Measurements from ENCODE around the gene SLC15A4. TPM values are rescaled to one million over a fixed set of nuclear protein-coding genes. Genes with fewer than 3 reads are reported as not detected.
"Not testable (repeated sequence)": the region's sequence is repeated elsewhere in the genome, so short reads cannot be mapped to it uniquely, and the experiment has no call there.

The SLC15A4 gene
- total and polyA plus RNA-seq, 5 donors from 2014 or later: 1.7 to 12.4 (median 3.1) TPM

- no peaks in the 10 kb centered on the region for H3K27me3 Mint-ChIP-seq
- Histone ChIP-seq H3K36me3 (ENCODE audit: control insufficient read depth, insufficient read depth, low read length) (peaks cover 35% of the 10 kb centered on the region), H3K4me3 (ENCODE audit: low read depth, low read length) (no peak overlapping the region), H3K9me3 (ENCODE audit: control insufficient read depth in 2 of 2, low read length in 2 of 2) (no peaks in the 10 kb centered on the region), H3K4me1 (ENCODE audit: control insufficient read depth, insufficient read depth, low read length, poor library complexity, severe bottlenecking) (peaks cover 10% of the 10 kb centered on the region), H3K27me3 (ENCODE audit: control insufficient read depth, insufficient read depth, low read length) (no peaks in the 10 kb centered on the region), H3K27ac (ENCODE audit: insufficient read depth, low read length, poor library complexity, severe bottlenecking) (no peak overlapping the region)
- no peak overlapping the region for H3K4me3 Mint-ChIP-seq
- H3K9me3 Mint-ChIP-seq: peaks cover 0 to 2% (median 0%) of the 10 kb centered on the region in 7 donors
- peaks cover 45% of the 10 kb centered on the region for H3K36me3 Mint-ChIP-seq
- no peak for ATAC-seq (ENCODE audit: low read depth in 2 of 2)
- H3K4me1 Mint-ChIP-seq: peaks cover 13 to 38% (median 28%) of the 10 kb centered on the region in 4 donors
- H3K27ac Mint-ChIP-seq: no peak overlapping the region
- DNase-seq: no peak
Observed at GRCh38 chr12:128808651-128809050, 15.1 kb downstream of the SLC15A4 start.

- ATAC-seq (ENCODE audit: low read depth in 2 of 2) (peak in 1 of 2 donors; percentile 47), DNase-seq (no peak)
- peaks cover 5 to 32% (median 30%) of the 10 kb centered on the region in 4 donors for H3K4me1 Mint-ChIP-seq
- Histone ChIP-seq H3K27ac (ENCODE audit: insufficient read depth, low read length, poor library complexity, severe bottlenecking) (no peak overlapping the region), H3K9me3 (ENCODE audit: control insufficient read depth in 2 of 2, low read length in 2 of 2) (no peaks in the 10 kb centered on the region), H3K4me3 (ENCODE audit: low read depth, low read length) (no peak overlapping the region), H3K27me3 (ENCODE audit: control insufficient read depth, insufficient read depth, low read length) (no peaks in the 10 kb centered on the region), H3K36me3 (ENCODE audit: control insufficient read depth, insufficient read depth, low read length) (peaks cover 37% of the 10 kb centered on the region), H3K4me1 (ENCODE audit: control insufficient read depth, insufficient read depth, low read length, poor library complexity, severe bottlenecking) (peaks cover 10% of the 10 kb centered on the region)
- peaks cover 53% of the 10 kb centered on the region for H3K36me3 Mint-ChIP-seq
- no peaks in the 10 kb centered on the region for H3K27me3 Mint-ChIP-seq
- peaks cover 0 to 2% (median 0%) of the 10 kb centered on the region in 7 donors for H3K9me3 Mint-ChIP-seq
- no peak overlapping the region for H3K4me3 Mint-ChIP-seq
- H3K27ac Mint-ChIP-seq: no peak overlapping the region
Observed at GRCh38 chr12:128807161-128807724, 16.5 kb downstream of the SLC15A4 start.

GRCh38 chr12:128806573-128806972, 17.2 kb downstream of the SLC15A4 start:
- Histone ChIP-seq H3K36me3 (ENCODE audit: control insufficient read depth, insufficient read depth, low read length) (peaks cover 43% of the 10 kb centered on the region), H3K27ac (ENCODE audit: insufficient read depth, low read length, poor library complexity, severe bottlenecking) (no peak overlapping the region), H3K9me3 (ENCODE audit: control insufficient read depth in 2 of 2, low read length in 2 of 2) (no peaks in the 10 kb centered on the region), H3K4me1 (ENCODE audit: control insufficient read depth, insufficient read depth, low read length, poor library complexity, severe bottlenecking) (peaks cover 3% of the 10 kb centered on the region), H3K27me3 (ENCODE audit: control insufficient read depth, insufficient read depth, low read length) (no peaks in the 10 kb centered on the region), H3K4me3 (ENCODE audit: low read depth, low read length) (no peak overlapping the region)
- H3K4me1 Mint-ChIP-seq: peaks cover 9 to 32% (median 24%) of the 10 kb centered on the region in 4 donors
- DNase-seq: no peak
- H3K27me3 Mint-ChIP-seq: no peaks in the 10 kb centered on the region
- no peak overlapping the region for H3K4me3 Mint-ChIP-seq
- peaks cover 0 to 2% (median 0%) of the 10 kb centered on the region in 7 donors for H3K9me3 Mint-ChIP-seq
- ATAC-seq (ENCODE audit: low read depth in 2 of 2): no peak
- H3K27ac Mint-ChIP-seq: no peak overlapping the region
- peaks cover 51% of the 10 kb centered on the region for H3K36me3 Mint-ChIP-seq

GRCh38 chr12:128805406-128805805, 18.4 kb downstream of the SLC15A4 start:
- H3K4me1 Mint-ChIP-seq: peaks cover 12 to 25% (median 15%) of the 10 kb centered on the region in 4 donors
- H3K4me3 ChIP-seq (ENCODE audit: low read depth, low read length); DNase-seq; ATAC-seq (ENCODE audit: low read depth in 2 of 2); H3K9me3 ChIP-seq (ENCODE audit: control insufficient read depth in 2 of 2, low read length in 2 of 2); H3K4me1 ChIP-seq (ENCODE audit: control insufficient read depth, insufficient read depth, low read length, poor library complexity, severe bottlenecking); H3K27ac ChIP-seq (ENCODE audit: insufficient read depth, low read length, poor library complexity, severe bottlenecking); H3K9me3 Mint-ChIP-seq; H3K27me3 ChIP-seq (ENCODE audit: control insufficient read depth, insufficient read depth, low read length); H3K27me3 Mint-ChIP-seq; H3K4me3 Mint-ChIP-seq; H3K27ac Mint-ChIP-seq: not testable (repeated sequence)
- peaks cover 60% of the 10 kb centered on the region for H3K36me3 Mint-ChIP-seq
- peaks cover 52% of the 10 kb centered on the region for H3K36me3 ChIP-seq (ENCODE audit: control insufficient read depth, insufficient read depth, low read length)

GRCh38 chr12:128804762-128805161, 19.0 kb downstream of the SLC15A4 start:
- no peaks in the 10 kb centered on the region for H3K27me3 ChIP-seq (ENCODE audit: control insufficient read depth, insufficient read depth, low read length)
- H3K9me3 Mint-ChIP-seq: peaks cover 0 to 2% (median 0%) of the 10 kb centered on the region in 7 donors
- no peak for DNase-seq
- H3K36me3 ChIP-seq (ENCODE audit: control insufficient read depth, insufficient read depth, low read length): peaks cover 57% of the 10 kb centered on the region
- H3K4me1 ChIP-seq (ENCODE audit: control insufficient read depth, insufficient read depth, low read length, poor library complexity, severe bottlenecking): no peaks in the 10 kb centered on the region
- no peak overlapping the region for H3K27ac ChIP-seq (ENCODE audit: insufficient read depth, low read length, poor library complexity, severe bottlenecking)
- no peak for ATAC-seq (ENCODE audit: low read depth in 2 of 2)
- no peaks in the 10 kb centered on the region for H3K9me3 ChIP-seq (ENCODE audit: control insufficient read depth in 2 of 2, low read length in 2 of 2)
- H3K27me3 Mint-ChIP-seq: no peaks in the 10 kb centered on the region
- no peak overlapping the region for H3K4me3 Mint-ChIP-seq
- peaks cover 65% of the 10 kb centered on the region for H3K36me3 Mint-ChIP-seq
- no peak overlapping the region for H3K27ac Mint-ChIP-seq
- no peak overlapping the region for H3K4me3 ChIP-seq (ENCODE audit: low read depth, low read length)
- peaks cover 6 to 21% (median 12%) of the 10 kb centered on the region in 4 donors for H3K4me1 Mint-ChIP-seq

- no peaks in the 10 kb centered on the region for H3K9me3 ChIP-seq (ENCODE audit: control insufficient read depth in 2 of 2, low read length in 2 of 2)
- Mint-ChIP-seq H3K36me3 (peaks cover 67% of the 10 kb centered on the region), H3K4me1 (peaks cover 3 to 17% (median 10%) of the 10 kb centered on the region in 4 donors), H3K27ac (no peak overlapping the region), H3K27me3 (no peaks in the 10 kb centered on the region), H3K4me3 (no peak overlapping the region), H3K9me3 (peaks cover 0 to 2% (median 0%) of the 10 kb centered on the region in 7 donors)
- H3K27me3 ChIP-seq (ENCODE audit: control insufficient read depth, insufficient read depth, low read length): no peaks in the 10 kb centered on the region
- DNase-seq: no peak
- no peak for ATAC-seq (ENCODE audit: low read depth in 2 of 2)
- H3K4me1 ChIP-seq (ENCODE audit: control insufficient read depth, insufficient read depth, low read length, poor library complexity, severe bottlenecking): no peaks in the 10 kb centered on the region
- peaks cover 60% of the 10 kb centered on the region for H3K36me3 ChIP-seq (ENCODE audit: control insufficient read depth, insufficient read depth, low read length)
- no peak overlapping the region for H3K27ac ChIP-seq (ENCODE audit: insufficient read depth, low read length, poor library complexity, severe bottlenecking)
- H3K4me3 ChIP-seq (ENCODE audit: low read depth, low read length): no peak overlapping the region
Observed at GRCh38 chr12:128803788-128804187, 20.0 kb downstream of the SLC15A4 start.

GRCh38 chr12:128802756-128803155, 21.0 kb downstream of the SLC15A4 start:
- no peak for DNase-seq
- H3K27ac Mint-ChIP-seq: peak overlapping the region in 2 of 3 donors; percentile 5 to 20
- ATAC-seq (ENCODE audit: low read depth in 2 of 2): no peak

GRCh38 chr12:128801879-128802391, 21.8 kb downstream of the SLC15A4 start:
- Mint-ChIP-seq H3K36me3 (peaks cover 64% of the 10 kb centered on the region), H3K4me1 (peaks cover 13 to 20% (median 15%) of the 10 kb centered on the region in 4 donors), H3K27me3 (no peaks in the 10 kb centered on the region), H3K9me3 (peaks cover 0 to 2% (median 0%) of the 10 kb centered on the region in 7 donors), H3K27ac (peak overlapping the region; percentile 20 to 83 (median 38)), H3K4me3 (no peak overlapping the region)
- ATAC-seq (ENCODE audit: low read depth in 2 of 2) (no peak), DNase-seq (no peak)
- H3K4me3 ChIP-seq (ENCODE audit: low read depth, low read length): no peak overlapping the region
- H3K9me3 ChIP-seq (ENCODE audit: control insufficient read depth in 2 of 2, low read length in 2 of 2): no peaks in the 10 kb centered on the region
- no peaks in the 10 kb centered on the region for H3K27me3 ChIP-seq (ENCODE audit: control insufficient read depth, insufficient read depth, low read length)
- no peak overlapping the region for H3K27ac ChIP-seq (ENCODE audit: insufficient read depth, low read length, poor library complexity, severe bottlenecking)
- H3K36me3 ChIP-seq (ENCODE audit: control insufficient read depth, insufficient read depth, low read length): peaks cover 65% of the 10 kb centered on the region
- no peaks in the 10 kb centered on the region for H3K4me1 ChIP-seq (ENCODE audit: control insufficient read depth, insufficient read depth, low read length, poor library complexity, severe bottlenecking)

More at GRCh38 chr12:128802756-128803155, 21.0 kb downstream of the SLC15A4 start:
- H3K4me3 ChIP-seq (ENCODE audit: low read depth, low read length): no peak overlapping the region
- H3K4me1 ChIP-seq (ENCODE audit: control insufficient read depth, insufficient read depth, low read length, poor library complexity, severe bottlenecking): no peaks in the 10 kb centered on the region
- Mint-ChIP-seq H3K9me3 (peaks cover 0 to 2% (median 0%) of the 10 kb centered on the region in 7 donors), H3K4me3 (no peak overlapping the region), H3K27me3 (no peaks in the 10 kb centered on the region), H3K36me3 (peaks cover 69% of the 10 kb centered on the region), H3K4me1 (peaks cover 6 to 19% (median 11%) of the 10 kb centered on the region in 4 donors)
- H3K27me3 ChIP-seq (ENCODE audit: control insufficient read depth, insufficient read depth, low read length): no peaks in the 10 kb centered on the region
- H3K36me3 ChIP-seq (ENCODE audit: control insufficient read depth, insufficient read depth, low read length): peaks cover 63% of the 10 kb centered on the region
- H3K27ac ChIP-seq (ENCODE audit: insufficient read depth, low read length, poor library complexity, severe bottlenecking): no peak overlapping the region
- no peaks in the 10 kb centered on the region for H3K9me3 ChIP-seq (ENCODE audit: control insufficient read depth in 2 of 2, low read length in 2 of 2)

Data from CD4-positive, CD25-positive, alpha-beta regulatory T cell (primary cell).